ENCODE results near the gene TEX19.

GRCh38 chr17:82357394-82357793 lies 1.7 kb upstream of the TEX19 start:
- TF ChIP-seq RCOR1 (IDR thresholded peaks at IDR 0.05; ENCODE audit: low read depth, low read length) (no peak), RAD21 (conservative IDR thresholded peaks at IDR 0.05 in 1 of 2, IDR thresholded peaks at IDR 0.05 in 1 of 2) (no peak), MAX (IDR thresholded peaks at IDR 0.05) (no peak), ESRRA (IDR thresholded peaks at IDR 0.05; ENCODE audit: borderline replicate concordance, low read length) (no peak), ELK1 (IDR thresholded peaks at IDR 0.05; ENCODE audit: low read depth, low read length) (no peak)

All from A549 (cell line).